ENCODE data around the gene TBC1D2B.
"Not testable (repeated sequence)": the region's sequence is repeated elsewhere in the genome, so short reads cannot be mapped to it uniquely, and the experiment has no call there.

The TBC1D2B gene

GRCh38 chr15:77999486-77999885 lies 78.0 kb downstream of the TBC1D2B start:
- no peak for DNase-seq

GRCh38 chr15:77998592-77998991 lies 78.9 kb downstream of the TBC1D2B start:
- DNase-seq: no peak

- not testable (repeated sequence) for DNase-seq
Observed at GRCh38 chr15:77997761-77998554, 79.6 kb downstream of the TBC1D2B start.

GRCh38 chr15:77997221-77997620 lies 80.3 kb downstream of the TBC1D2B start:
- not testable (repeated sequence) for DNase-seq

GRCh38 chr15:77996713-77997171 lies 80.8 kb downstream of the TBC1D2B start:
- not testable (repeated sequence) for DNase-seq

- DNase-seq: not testable (repeated sequence)
Observed at GRCh38 chr15:77996226-77996625, 81.3 kb downstream of the TBC1D2B start.

DNA sequence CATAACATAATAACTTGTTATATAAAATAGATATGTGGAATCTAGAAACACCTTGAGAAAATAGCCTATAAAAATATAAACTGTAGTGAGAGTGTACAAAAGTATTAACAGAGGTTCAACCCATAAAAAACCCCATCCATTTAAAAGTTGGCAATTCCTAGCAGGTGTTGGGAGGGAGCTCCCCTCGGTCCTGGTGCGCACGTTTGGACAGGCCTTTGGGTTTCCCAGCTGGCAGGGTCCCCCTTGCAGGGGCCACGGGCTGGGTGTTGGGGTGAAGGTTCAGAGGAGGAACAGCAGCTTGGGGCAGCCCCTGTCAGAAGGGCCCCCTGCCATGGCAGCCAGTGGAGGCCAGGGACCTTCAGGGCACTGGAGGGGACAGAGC lies 82.0 kb downstream of the TBC1D2B start:
- DNase-seq: not testable (repeated sequence)

GRCh38 chr15:77994893-77995536 lies 82.5 kb downstream of the TBC1D2B start:
- DNase-seq: not testable (repeated sequence)

DNA sequence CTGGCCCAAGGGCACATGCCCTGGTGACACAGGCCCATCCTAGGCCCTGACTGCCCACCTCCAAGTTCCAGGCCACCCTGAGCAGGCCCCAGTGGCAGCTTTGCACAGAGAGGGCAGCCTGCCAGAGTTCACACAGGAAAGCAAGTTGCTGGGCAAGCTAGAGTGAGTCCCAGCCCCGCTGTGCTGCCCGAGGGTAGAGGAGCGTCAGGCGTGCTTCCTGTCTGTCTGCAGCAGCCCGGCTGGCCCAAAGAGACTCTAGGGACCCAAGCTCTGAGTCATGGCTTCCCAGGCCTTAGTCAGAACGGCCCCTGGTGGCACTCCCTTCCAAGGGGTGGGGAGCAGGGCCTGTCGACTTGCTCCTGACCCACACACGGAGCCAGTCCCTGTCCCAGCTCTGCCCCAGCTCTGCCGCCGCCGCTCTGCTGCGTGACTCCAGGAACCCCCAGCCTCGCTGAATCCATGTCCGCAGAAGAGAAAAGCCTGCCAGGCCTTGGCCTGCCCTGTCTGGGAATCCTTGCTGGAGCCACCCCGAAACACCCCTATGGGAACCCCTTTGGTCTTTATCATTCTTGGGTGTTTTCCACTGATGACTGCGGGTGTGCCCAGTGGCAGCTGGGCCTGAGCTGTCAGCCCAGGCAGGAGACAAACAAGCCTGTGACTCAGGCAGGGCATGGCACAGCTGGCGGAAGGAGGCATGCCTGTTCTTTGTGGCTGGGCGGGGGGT lies 83.4 kb downstream of the TBC1D2B start:
- DNase-seq: not testable (repeated sequence)

DNA sequence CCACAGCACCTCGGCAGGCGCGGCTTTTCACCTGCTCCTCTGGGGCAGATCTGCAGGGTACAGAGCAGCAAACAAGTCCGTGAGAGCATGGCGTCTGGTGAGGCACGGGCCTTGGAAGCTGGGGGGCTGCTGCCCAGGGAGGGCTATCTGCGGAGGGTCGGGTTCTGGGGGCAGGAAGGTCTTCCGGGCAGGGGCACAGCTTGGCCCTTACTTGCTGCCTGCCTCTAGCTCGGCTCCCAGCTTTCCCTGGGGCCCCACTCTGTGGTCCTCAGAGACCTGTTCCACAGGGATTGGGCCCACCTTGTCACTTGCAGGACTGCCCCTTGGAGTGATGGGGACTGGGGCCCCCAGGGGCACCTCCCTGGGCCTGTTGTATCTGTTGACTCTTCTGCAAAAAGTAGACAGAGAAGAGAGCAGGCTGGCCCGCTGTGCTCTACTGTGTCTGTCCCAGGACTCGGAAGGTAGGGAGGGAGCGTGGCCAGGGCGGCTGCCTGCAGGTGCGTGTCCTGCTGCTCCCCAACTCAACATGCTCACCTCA lies 84.1 kb downstream of the TBC1D2B start:
- no peak for DNase-seq

GRCh38 chr15:77992356-77993222 lies 84.9 kb downstream of the TBC1D2B start:
- DNase-seq: no peak

DNA sequence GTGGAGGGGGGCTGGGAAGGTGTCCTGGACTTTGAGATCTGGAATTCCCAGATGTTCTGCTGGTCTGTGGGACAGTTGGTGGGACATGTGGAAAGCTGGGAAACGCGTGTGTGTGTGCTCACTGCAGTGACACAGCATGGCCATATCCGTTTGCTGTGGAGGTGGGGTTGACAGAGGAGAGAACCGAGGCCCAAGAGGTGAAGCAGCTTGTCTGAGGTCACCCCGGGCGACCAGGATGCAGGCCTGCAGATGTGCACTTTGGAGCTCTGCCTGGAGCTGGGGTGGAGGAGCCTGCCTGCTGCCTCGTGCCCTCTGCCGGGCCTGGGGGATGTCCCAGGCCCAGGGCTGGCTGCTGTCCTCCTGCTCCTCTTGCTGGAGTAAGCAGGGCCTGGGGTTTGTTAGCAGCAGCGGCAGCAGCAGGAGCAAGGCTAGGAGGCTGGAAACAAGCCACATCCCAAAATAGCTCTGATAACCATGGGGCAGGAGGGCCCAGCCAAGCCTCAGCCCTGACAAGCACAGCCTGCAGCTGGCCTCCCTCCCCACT lies 85.8 kb downstream of the TBC1D2B start:
- not testable (repeated sequence) for DNase-seq

GRCh38 chr15:77991029-77991406 lies 86.5 kb downstream of the TBC1D2B start:
- DNase-seq: no peak

- no peak for DNase-seq
Observed at GRCh38 chr15:77989296-77990143, 88.0 kb downstream of the TBC1D2B start.

GRCh38 chr15:77988347-77989295 lies 88.9 kb downstream of the TBC1D2B start:
- DNase-seq: no peak

- not testable (repeated sequence) for DNase-seq
Observed at GRCh38 chr15:77987765-77988136, 89.8 kb downstream of the TBC1D2B start.

DNA sequence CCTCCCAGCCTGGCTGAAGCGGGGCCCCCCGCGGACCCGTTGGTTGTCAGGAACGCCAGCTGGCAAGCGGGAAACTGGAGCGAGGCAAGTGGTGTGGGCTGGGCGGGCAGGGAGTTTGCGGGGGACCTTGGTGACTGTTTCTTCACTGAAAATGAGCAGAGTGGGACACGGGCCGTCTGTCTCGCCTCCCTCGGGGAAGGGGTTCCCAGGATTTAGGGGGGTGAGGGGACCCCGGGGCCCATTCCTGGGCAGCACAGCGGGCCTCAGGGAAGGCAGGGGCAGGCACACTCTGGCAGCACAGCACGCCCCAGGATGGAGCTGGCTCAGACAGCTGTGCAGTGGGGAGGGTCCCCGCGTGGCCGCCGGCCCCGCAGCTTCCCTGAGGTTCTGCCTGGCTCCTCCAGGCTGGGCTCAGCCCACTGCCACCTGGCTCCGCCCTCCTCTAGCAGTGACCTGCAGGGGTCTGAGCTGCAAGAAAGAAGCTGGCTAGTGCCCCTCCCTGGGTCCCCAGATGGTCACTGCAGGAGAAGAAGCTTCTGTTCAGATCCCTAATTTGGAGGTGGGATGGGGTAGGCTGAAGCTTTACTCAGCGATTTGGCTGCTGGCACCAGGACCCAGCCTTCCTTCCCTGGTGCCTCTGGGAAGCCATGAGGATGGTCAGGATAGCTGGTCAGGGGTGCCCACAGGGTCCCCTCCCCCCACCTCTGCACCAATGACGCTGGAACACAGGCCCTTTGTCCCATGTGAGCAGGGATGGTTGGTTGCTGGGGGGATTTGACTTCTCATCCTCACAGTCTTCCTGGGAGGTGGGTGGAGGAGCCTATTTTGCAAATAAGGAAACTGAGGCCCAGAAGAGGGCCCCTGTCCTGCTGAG lies 90.4 kb downstream of the TBC1D2B start:
- DNase-seq: no peak

DNA sequence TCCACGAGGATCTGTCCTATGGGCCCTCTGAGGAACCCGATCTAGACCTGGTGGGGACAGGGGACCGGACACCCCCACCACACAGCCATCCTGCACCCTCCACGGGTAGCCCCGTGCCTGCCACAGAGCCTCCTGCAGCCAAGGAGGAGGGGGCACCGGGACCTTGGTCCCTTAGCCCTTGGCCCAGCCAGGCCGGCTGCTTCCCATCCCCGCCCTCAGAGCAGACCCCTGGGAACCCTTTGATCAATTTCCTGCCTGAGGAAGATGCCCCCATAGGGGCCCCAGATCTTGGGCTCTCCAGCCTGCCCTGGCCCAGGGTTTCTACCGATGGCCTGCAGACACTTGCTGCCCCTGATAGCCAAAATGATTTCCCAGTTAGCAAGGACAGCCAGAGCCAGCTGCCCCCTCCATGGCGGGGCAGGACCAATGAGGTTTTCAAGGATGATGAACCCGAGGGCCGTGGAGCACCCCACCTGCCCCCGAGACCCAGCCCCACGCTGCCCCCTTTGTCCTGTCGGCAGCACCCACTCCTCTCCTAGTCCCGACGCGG lies 91.5 kb downstream of the TBC1D2B start:
- DNase-seq: no peak
